SW 1271 (cell line): ENCODE measurements around the gene MYL12A.

Experiments
- DNase-seq, 2 experiments: peaks; one replicate each; lab custom pipeline; 2025; lab: John Stamatoyannopoulos, UW

Gene MYL12A

DNA sequence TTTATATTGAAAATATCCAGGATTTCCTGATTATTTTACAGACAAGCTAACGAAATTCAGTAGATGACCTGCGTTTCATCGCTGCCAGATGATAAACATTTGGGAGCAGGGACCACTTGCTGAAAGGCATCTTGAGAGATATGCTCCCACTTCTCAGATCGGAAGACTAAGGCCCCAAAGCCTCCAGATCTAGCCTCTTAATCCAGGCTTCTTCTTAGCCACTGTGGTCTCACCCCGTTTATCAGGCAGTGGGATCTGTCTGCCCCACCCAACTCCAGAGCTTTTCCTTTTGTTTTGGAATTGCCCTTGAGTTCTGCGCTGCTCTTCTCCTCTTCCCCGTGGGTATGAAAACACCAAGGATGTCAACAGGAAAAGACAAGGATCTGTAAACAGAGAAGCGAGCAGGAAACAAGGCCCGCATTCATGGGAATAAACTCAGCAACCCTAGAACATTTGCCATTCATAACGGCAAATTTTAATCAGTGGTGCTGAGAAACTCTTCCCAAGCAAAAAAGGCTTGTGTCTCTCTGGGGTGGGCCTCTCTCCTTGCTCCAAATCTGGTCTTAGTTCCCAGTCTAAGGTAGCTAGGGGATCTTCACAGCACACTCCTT, 35.8 kb downstream of the MYL12A start:
- no peak for DNase-seq

DNA sequence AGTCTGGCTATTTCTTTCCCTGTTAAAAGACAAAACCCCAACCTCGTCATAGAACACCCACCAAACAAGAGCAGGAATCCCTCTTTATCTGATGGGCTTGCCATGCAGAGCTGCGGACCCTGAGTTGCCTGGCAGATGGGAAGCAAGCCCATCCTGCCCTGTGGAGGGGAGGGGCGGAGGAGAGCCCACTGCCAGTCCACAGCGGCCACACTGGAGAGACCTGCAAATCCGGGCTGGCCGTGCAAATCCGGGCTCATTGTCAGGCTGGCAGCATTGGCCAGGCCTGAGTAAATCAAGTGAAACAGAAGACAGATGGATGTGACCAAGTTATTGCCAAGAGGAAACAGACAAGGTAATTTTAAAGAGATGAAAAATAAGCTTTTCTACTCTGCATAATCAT, 36.3 kb downstream of the MYL12A start:
- no peak for DNase-seq

DNA sequence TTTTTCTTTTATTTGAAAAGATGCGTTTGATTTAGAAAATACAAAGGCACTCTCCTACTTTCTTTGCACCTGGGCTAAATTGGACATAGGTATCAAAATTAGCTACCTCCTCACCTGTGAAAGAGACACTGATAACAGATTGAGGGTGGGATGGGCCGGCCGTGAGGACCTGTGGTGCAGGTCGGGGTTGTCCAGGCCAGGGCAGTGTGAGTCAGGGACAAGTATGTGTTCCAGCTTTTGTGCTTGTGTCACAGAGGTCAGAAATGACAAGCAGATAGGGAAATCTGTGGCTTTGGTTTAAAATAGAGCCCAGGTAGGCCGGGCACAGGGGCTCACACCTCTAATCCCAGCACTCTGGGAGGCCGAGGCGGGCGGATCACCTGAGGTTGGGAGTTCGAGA, 36.9 kb downstream of the MYL12A start:
- DNase-seq = no peak

DNA sequence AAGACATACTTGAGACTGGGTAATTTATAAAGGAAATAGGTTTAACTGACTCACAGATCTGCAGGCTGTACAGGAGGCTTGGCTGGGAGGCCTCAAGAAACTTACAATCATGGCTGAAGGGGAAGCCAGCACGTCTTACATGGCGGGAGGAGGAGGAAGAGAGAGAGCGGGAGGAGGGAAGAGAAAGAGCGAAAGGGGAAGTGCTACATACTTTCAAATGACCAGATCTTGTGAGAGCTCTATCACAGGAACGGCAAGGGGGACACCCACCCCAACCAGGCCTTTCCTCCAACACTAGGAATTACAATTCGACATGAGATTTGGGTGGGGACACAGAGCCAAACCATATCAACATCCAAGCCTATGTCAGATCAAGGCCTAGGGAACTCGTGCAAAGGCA, 38.6 kb downstream of the MYL12A start:
- no peak for DNase-seq

DNA sequence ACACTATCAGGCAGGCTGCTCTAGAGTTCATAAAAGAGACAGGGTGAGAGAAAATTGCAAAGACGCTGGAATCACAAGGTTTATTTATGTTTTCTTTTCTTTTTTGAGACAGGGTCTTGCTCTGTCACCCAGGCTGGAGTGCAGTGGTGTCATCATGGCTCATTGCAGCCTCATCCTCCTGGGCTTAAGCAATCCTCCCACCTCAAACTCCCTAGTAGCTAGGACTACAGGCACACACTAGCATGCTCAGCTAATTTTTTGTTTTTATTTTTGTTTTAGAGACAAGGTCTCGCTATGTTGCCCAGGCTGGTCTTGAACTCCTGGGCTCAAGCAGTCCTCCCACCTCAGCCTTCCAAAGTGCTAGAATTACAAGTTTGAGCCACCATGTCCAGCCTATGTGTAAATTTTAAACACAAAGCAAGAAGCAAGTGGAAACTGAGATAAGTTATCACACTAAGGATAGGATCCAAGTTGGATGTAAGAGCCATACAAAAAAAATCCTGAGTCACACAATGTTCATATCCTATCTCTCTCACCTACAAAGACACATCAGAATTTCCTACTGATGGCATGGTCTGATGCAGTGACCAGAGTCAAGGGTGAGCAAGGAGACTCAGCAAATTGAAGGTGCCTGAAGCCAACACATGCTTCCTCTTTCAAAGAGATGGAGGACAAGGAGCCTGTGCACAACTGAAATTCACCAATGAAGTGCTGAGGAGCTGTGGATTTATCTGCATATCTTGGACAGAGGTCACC, 45.8 kb downstream of the MYL12A start:
- DNase-seq = no peak

DNA sequence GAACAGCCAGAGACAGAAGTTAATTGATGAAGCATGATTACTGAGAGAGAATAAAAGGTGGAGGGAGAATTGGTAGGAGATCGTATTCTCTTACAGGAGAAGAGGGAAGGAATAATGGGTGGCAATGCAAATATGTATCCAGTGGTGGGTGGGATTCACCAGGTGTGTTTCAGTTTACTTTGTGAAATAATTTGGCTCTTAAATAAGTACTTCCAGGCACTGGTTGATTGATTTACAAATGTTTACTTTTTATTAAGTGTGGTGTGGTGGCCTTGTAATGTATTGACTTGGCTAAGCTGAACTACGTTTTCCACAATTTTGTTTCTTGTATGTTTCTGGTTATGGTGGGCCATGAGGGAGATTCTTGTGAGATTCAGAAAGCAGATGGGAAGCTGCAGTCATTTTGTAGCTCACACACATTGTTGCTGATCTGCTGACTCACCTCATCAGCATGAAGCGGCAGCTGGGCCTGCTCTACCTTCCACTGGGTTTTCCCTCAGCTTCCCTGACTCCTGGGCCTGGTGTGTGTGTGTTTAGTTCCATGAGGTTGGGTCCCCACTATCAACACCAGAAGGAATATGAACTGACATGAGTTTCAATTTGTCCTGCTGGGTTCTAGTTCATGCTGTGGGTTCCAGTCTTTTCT, 47.0 kb downstream of the MYL12A start:
- no peak for DNase-seq

DNA sequence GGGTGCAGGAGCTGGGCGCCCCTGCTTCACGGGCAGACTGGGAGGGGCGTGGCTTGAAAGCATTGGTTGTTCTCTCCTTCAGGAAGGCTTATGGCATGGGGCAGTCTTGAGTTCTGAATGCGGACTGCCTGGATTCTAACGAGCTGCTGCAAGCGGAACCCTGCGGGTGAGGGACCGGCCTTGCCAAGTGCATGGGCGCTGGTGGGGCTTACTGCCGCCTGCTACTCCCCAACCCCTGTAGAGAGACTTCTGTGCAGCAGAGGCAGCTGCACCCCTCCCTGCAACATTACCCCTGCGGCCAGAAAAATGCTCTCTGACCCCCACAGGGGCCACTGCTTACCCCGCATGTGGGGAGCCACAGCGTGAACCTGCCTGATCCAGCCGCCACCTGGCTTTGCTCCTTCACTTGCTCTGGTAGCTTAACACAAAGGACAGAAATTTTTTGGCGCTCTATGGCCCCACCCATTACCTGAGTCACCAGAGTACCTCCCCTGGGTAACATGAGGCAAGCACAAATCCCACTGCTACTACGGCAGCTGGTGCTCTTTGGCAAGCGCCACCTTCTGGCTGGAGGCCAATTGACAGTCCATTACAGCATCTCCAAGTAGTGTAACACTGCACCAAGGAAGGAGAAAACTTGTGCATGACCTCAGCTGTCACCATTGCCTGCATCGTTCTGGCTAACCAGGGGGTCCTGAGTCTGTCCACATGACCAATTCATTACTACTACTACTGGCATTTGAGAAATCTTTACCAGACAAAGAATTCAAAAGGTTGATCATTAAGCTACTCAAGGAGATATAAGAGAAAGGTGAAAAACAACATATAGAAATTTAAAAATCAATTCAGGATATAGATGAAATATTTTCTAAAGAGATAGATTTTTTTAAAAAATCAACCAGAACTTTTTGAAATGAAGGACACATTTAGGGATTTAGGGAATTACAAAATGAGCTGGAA, 49.7 kb downstream of the MYL12A start:
- no peak for DNase-seq

DNA sequence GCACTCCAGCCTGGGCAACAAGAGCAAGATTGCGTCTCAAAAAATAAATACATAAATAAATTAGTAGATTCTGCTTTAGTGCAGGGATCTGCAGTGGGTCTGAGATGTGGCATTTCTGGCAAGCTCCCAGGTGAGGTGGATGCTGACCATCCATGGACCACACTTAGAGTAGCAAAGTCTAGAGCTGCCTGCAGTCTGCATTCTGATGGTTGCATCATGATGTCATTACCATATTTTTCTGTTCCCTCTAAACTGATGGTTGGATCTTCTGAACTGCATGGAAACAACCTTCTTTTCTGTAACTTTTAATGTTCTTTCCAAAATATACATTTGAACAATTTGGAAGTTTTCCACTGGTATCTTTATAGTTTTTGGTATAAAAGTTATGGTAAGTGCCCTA, 57.2 kb downstream of the MYL12A start:
- no peak for DNase-seq

DNA sequence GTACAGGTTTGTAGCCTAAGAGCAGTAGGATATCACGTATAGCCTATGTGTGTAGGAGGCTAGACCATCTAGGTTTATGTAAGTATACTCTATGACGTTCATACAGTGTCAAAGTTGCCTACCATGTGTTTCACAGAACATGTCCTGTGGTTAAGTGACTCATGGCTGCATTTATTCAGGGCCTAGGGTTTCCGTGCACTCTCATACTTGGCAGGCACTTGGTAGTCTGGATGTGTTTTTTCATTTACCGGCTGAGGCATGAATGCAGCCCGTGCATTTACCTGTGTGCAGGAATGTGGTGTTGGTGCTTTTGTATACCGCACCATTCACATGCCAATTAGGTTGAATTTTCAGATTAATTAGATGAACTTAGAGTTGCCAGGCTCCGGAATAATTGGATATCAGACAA, 57.8 kb downstream of the MYL12A start:
- DNase-seq = no peak
